ENCODE measurements around the gene FAM32A. TPM values are rescaled to one million over a fixed set of nuclear protein-coding genes. Genes with fewer than 3 reads are reported as not detected.

The FAM32A gene
- total and polyA plus RNA-seq, 2 of the 8 experiments (the other 6 are each of a cell fraction or from before 2014, with no cell fraction given), result 75.6 to 105 TPM

- no peak overlapping the region for H2BK20ac ChIP-seq (ENCODE audit: low read length)
- no peak overlapping the region for H4K8ac ChIP-seq (ENCODE audit: extremely low read depth, insufficient read depth, low read length)
- no peak for FAIRE-seq
- no peak overlapping the region for H3K9ac ChIP-seq (replicated peaks in 1 of 4; ENCODE audit: extremely low read depth in 1 of 4, low read depth in 3 of 4, low read length in 3 of 4)
- no peak overlapping the region for H2BK120ac ChIP-seq (replicated peaks; ENCODE audit: low read depth, low read length)
- no peak overlapping the region for H2BK5ac ChIP-seq (ENCODE audit: low read depth, low read length)
- H2BK12ac ChIP-seq (ENCODE audit: low read depth, low read length), result no peak overlapping the region
- no peak overlapping the region for H2BK15ac ChIP-seq (ENCODE audit: low read length)
- no peaks in the 10 kb centered on the region for H3K27me3 ChIP-seq (replicated peaks in 1 of 4; ENCODE audit: control insufficient read depth in 3 of 4, extremely low read depth in 1 of 4, insufficient read depth in 3 of 4, low read length in 3 of 4)
- no peak overlapping the region for H3K14ac ChIP-seq (ENCODE audit: insufficient read length)
- no peaks in the 10 kb centered on the region; a peak in 1 of 7 replicates for H3K4me1 ChIP-seq (replicated peaks in 1 of 4; ENCODE audit: control insufficient read depth in 3 of 4, insufficient read depth in 4 of 4, low read length in 3 of 4)
- H3K9me3 ChIP-seq (ENCODE audit: insufficient read depth in 2 of 2, low read depth in 1 of 2, low read length in 1 of 2), result no peaks in the 10 kb centered on the region
- no peak overlapping the region for H4K5ac ChIP-seq (ENCODE audit: insufficient read length, low read depth, low read length)
- ChIA-PET CTCF (ENCODE audit: partially characterized antibody) (no interaction called here), POLR2A (ENCODE audit: partially characterized antibody) (no interaction called here)
- no peak overlapping the region for H3K56ac ChIP-seq (replicated peaks; ENCODE audit: insufficient read length, low read depth, low read length)
- no peak overlapping the region for H3K23ac ChIP-seq (ENCODE audit: insufficient read length)
- peaks cover 0 to 11% (median 3%) of the 10 kb centered on the region in 4 experiments; a peak in 5 of 8 replicates for H3K36me3 ChIP-seq (ENCODE audit: control insufficient read depth in 2 of 4, insufficient read depth in 4 of 4, low read length in 3 of 4)
- no peaks in the 10 kb centered on the region for H3K23me2 ChIP-seq (ENCODE audit: low read depth, low read length)
- H3K79me1 ChIP-seq (ENCODE audit: low read depth, low read length), result no peaks in the 10 kb centered on the region
- no peak overlapping the region for H3K27ac ChIP-seq (ENCODE audit: low read depth, low read length)
- no peak overlapping the region for H4K91ac ChIP-seq (replicated peaks; ENCODE audit: insufficient read length, low read length)
- H3K79me2 ChIP-seq (ENCODE audit: control insufficient read depth in 1 of 2, insufficient read depth in 2 of 2, low read length in 2 of 2), result no peaks in the 10 kb centered on the region
- no peak overlapping the region for H2AFZ ChIP-seq (ENCODE audit: low read length)
- DNase-seq (ENCODE audit: low read depth in 1 of 2, low spot score in 2 of 2), result no peak
- H2AK5ac ChIP-seq (ENCODE audit: low read depth, low read length), result no peak overlapping the region
- H4K20me1 ChIP-seq (replicated peaks in 1 of 2; ENCODE audit: control insufficient read depth in 1 of 2, insufficient read depth in 2 of 2, low read length in 2 of 2), result peaks cover 0 to 1% of the 10 kb centered on the region in 2 experiments
- no peak overlapping the region for H3K4me3 ChIP-seq (ENCODE audit: extremely low read depth in 1 of 4, insufficient read depth in 2 of 4, low read depth in 3 of 4, low read length in 4 of 4)
- no peak overlapping the region for H3K4ac ChIP-seq (replicated peaks; ENCODE audit: insufficient read length, low read depth, low read length)
- no peak overlapping the region for H3K4me2 ChIP-seq (ENCODE audit: insufficient read depth in 1 of 2, low read depth in 2 of 2, low read length in 2 of 2)
- no peak overlapping the region for H3K18ac ChIP-seq (ENCODE audit: extremely low read depth, low read length)
- TF ChIP-seq CTBP2 (IDR thresholded peaks at IDR 0.05; ENCODE audit: borderline replicate concordance, insufficient read depth, insufficient read length, low read length) (no peak), CHD2 (IDR thresholded peaks at IDR 0.05; ENCODE audit: low read length) (no peak), YY1 (IDR thresholded peaks at IDR 0.05; ENCODE audit: low read depth, low read length) (no peak), HDAC6 (IDR thresholded peaks at IDR 0.05; ENCODE audit: low read depth, low read length) (no peak), RBBP5 (IDR thresholded peaks at IDR 0.05; ENCODE audit: borderline replicate concordance, low read depth, low read length) (no peak), CBX5 (IDR thresholded peaks at IDR 0.05; ENCODE audit: low read depth, low read length) (no peak), RAD21 (IDR thresholded peaks at IDR 0.05 in 1 of 2, conservative IDR thresholded peaks at IDR 0.05 in 1 of 2; ENCODE audit: low read depth in 2 of 2, low read length in 2 of 2) (no peak), EGR1 (IDR thresholded peaks at IDR 0.05; ENCODE audit: borderline replicate concordance, low read depth, low read length) (no peak), KDM1A (IDR thresholded peaks at IDR 0.05; ENCODE audit: borderline replicate concordance, low read length) (no peak), ATF3 (IDR thresholded peaks at IDR 0.05; ENCODE audit: insufficient read depth, low read depth, low read length) (no peak), POU5F1 (IDR thresholded peaks at IDR 0.05; ENCODE audit: low read depth, low read length) (no peak), RFX5 (IDR thresholded peaks at IDR 0.05; ENCODE audit: borderline replicate concordance, low read depth, low read length) (no peak), MAFK (IDR thresholded peaks at IDR 0.05; ENCODE audit: low read depth, low read length) (no peak)
- TF ChIP-seq, protein P1, sequence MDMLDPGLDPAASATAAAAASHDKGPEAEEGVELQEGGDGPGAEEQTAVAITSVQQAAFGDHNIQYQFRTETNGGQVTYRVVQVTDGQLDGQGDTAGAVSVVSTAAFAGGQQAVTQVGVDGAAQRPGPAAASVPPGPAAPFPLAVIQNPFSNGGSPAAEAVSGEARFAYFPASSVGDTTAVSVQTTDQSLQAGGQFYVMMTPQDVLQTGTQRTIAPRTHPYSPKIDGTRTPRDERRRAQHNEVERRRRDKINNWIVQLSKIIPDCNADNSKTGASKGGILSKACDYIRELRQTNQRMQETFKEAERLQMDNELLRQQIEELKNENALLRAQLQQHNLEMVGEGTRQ (IDR thresholded peaks at IDR 0.05; ENCODE audit: low read length), result no peak
Observed at GRCh38 chr19:16213076-16213475, 27.9 kb downstream of the FAM32A start.

Data from H1 (cell line).